Right forelimb (tissue), 1 donor: Measurements from ENCODE around the gene BCAS3.
A peak's percentile ranks its signal among the peaks of the same experiment; 100 is the strongest.

Experiments used
- DNase-seq: peaks from one replicate; pipeline ENCODE4 v3.0.0-alpha.2; 2018

Gene BCAS3

GRCh38 chr17:61404913-61405685 lies 727.4 kb downstream of the BCAS3 start:
- DNase-seq, result peak; percentile 54

- DNase-seq, result peak; percentile 43
Observed at GRCh38 chr17:61405686-61406536, 728.3 kb downstream of the BCAS3 start.

- no peak for DNase-seq
Observed at GRCh38 chr17:61406537-61406845, 728.8 kb downstream of the BCAS3 start.

GRCh38 chr17:61406971-61407911 lies 729.6 kb downstream of the BCAS3 start:
- DNase-seq, result peak; percentile 43

- peak; percentile 62 for DNase-seq
Observed at GRCh38 chr17:61408151-61409041, 730.7 kb downstream of the BCAS3 start.

- peak; percentile 86 for DNase-seq
Observed at GRCh38 chr17:61409301-61410112, 731.9 kb downstream of the BCAS3 start.

- peak; percentile 86 for DNase-seq
Observed at GRCh38 chr17:61410141-61411010, 732.7 kb downstream of the BCAS3 start.

GRCh38 chr17:61411011-61411260 lies 733.3 kb downstream of the BCAS3 start:
- no peak for DNase-seq

GRCh38 chr17:61411261-61412142 lies 733.9 kb downstream of the BCAS3 start:
- peak; percentile 80 for DNase-seq

- DNase-seq, result peak; percentile 95
Observed at GRCh38 chr17:61412143-61412859, 734.6 kb downstream of the BCAS3 start.

GRCh38 chr17:61412860-61413660 lies 735.4 kb downstream of the BCAS3 start:
- peak; percentile 48 for DNase-seq

- DNase-seq, result peak; percentile 45
Observed at GRCh38 chr17:61413661-61414126, 736.0 kb downstream of the BCAS3 start.

GRCh38 chr17:61414141-61414935 lies 736.7 kb downstream of the BCAS3 start:
- DNase-seq, result peak; percentile 50

- DNase-seq, result no peak
Observed at GRCh38 chr17:61414936-61415251, 737.2 kb downstream of the BCAS3 start.

GRCh38 chr17:61415374-61416210 lies 737.9 kb downstream of the BCAS3 start:
- peak; percentile 48 for DNase-seq

GRCh38 chr17:61416211-61416539 lies 738.5 kb downstream of the BCAS3 start:
- DNase-seq, result no peak
